LNCAP (cell line): Measurements from ENCODE around the gene INPP4A.

Experiments
- TF ChIP-seq, protein P1 (sequence below): fragments of 450-650 bp; IDR thresholded peaks from 2 replicates; pipeline ENCODE4 v1.5.1; 2017; ENCODE audit warnings: mild to moderate bottlenecking

INPP4A gene

DNA sequence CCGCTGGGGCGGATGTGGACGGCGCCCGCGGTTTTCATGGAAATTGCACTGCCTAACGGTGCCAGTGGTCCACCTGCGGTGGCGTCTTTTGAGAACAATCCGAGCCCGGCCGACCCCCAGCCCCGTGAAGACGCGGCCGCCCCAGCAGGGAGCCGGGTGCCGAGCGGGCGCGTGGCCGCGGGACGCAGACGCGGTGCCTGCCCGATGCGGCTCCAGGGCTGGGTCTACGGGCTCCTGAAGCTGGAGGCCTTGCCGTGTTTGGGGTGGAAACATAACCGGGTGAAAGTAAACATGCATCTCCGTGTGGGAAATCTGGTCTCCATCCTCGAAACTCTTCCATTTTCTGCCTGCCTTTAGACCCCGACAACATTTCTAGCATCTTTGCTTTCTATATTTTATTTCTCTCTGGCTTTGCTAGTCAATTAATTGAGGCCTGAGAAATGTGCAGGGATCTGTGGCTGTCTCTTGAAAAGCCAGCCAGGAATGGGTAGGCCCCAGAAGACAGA lies 572 bp downstream of the INPP4A start:
- TF ChIP-seq, protein P1, sequence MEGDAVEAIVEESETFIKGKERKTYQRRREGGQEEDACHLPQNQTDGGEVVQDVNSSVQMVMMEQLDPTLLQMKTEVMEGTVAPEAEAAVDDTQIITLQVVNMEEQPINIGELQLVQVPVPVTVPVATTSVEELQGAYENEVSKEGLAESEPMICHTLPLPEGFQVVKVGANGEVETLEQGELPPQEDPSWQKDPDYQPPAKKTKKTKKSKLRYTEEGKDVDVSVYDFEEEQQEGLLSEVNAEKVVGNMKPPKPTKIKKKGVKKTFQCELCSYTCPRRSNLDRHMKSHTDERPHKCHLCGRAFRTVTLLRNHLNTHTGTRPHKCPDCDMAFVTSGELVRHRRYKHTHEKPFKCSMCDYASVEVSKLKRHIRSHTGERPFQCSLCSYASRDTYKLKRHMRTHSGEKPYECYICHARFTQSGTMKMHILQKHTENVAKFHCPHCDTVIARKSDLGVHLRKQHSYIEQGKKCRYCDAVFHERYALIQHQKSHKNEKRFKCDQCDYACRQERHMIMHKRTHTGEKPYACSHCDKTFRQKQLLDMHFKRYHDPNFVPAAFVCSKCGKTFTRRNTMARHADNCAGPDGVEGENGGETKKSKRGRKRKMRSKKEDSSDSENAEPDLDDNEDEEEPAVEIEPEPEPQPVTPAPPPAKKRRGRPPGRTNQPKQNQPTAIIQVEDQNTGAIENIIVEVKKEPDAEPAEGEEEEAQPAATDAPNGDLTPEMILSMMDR = no peak

DNA sequence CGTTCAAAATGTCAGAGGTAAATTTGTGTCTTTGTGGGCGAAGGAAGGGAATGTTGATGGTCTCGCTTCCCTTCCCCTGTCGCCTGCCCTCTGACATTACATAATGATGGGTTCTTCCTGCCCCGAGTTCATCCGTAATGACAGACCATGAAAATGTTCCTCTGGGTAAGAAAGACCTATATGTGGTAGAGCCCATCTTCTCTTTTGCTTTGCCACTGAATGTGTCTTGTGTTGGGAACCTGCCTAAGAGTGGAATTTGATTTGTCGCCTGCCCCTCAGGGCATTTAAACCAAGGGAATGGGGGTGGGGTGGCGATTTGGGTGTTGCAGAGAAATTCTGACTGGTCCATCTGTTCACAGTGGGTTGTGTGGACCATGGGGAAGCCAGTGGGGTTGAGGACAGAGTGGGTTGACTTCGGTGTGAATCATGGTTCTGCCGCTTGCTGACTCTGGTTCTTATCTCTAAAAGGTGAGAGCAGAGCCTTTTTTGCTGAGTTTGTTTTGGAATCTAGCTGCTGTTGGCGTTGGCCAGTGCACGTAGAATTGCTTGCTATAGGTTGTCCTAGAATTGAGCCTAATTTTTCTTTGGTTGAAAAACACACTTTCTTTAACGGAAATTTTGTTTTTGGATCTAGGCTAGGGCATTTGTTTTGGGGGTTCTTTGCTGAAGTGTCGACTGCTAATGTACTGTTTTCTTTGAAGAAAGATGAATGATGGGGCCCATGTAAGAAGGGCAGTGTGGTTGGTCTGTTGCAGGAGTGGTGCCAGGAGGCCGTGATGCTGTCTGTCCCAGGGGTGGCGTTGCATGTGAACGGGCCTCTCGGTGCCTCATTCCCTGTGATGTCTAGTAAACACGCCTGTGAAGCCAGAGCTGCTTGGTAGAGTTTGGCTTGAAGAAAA lies 1.3 kb downstream of the INPP4A start:
- TF ChIP-seq, protein P1 = no peak

DNA sequence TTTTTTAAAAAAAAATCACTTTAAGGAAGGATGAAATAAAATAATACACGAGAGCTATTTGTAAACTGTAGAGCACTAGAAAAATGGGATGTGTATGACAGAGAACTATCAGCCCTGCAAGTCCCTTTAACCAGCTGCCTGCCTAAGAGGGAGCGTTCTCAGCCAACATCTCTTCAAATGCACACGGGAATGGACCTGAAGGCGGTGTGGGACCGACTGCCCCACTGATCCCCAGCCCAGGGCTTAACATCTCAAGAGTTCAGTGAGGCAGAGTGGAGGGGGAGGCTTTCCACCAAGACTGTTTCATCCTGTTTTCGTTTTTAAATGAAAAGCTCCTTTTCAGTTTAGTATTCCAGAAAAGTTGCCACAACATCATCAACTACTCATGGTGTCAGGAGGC lies 2.2 kb downstream of the INPP4A start:
- TF ChIP-seq, protein P1 = no peak

DNA sequence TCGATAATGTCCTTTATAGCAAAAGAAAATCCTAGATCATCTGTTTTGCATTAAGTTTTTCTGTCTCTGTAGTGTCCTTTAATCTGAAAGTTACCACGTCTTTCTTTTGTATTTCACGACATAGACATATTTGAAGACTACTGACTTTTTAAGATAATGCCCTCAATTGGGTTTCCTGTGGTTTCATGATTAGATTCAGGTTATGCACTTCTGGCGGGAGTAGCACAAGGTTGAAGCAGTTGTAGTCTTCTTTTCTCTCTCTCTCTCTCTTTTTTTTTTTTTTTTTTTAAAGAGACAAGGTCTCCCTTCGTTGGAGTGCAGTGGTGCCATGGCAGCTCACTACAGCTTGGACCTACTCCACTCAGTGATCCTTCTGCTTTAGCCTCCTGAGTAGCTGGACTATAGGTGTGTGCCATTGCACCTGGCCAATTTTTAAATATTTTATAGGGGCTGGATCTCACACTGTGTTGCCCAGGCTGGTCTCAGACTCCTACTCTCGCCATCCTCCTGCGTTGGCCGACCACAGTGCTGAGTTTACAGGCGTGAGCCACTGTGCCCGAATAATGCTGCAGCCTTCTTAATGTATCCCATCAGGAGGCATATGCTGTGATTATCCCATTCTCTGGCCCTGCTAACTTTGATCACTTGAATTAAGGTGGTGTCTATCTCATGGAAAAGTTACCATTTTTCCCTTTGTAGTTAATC lies 3.9 kb downstream of the INPP4A start:
- TF ChIP-seq, protein P1 = no peak

DNA sequence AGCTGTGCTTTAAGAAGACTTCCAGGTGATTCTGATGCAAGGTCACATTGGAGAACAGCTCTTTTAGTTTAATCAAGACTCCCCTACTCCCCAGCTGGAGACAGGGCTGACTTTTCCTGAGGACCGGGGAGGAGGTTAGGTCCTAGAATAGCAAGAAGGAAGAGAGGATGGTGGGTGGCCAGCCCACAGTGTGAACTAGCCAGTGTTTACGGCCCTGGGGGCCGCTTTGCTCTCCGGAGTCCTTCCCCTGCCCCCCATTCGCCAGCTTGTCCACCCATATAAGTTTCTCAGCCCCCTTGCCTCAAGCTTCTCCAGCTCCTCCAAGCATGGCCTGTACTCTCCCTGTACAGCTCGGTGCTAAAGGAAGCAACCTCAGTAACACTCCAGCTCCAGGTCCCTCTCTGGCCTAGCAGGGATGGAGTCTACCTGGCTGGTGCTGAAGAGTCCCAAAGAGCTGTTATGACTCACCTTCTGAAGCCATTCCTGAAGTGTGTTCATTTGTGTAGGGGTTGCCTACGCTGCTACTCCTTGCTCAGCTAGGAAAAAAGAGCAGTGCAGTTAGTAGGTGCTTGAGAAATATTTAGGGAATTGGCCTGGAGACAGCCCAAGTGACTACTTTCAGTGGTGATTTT lies 7.9 kb downstream of the INPP4A start:
- TF ChIP-seq, protein P1 = no peak

DNA sequence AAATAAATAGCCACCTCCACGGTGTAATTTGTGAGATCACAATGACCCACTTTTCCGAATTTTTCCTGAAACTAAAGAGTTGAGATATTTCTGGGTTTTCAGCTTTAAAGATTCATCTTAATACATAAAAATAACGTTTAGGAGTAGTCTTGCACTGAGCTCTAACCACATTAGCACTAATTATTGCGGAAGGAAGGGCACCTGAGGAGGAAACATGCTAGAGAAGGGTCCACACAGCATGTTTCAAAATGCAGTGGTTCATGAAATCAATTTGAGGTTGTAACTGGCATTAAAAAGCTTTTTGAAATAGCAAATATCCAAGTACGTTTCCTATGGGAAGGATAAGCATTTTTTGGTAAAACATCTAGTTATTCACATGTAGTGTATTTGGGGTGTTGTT lies 8.4 kb downstream of the INPP4A start:
- TF ChIP-seq, protein P1 = no peak

DNA sequence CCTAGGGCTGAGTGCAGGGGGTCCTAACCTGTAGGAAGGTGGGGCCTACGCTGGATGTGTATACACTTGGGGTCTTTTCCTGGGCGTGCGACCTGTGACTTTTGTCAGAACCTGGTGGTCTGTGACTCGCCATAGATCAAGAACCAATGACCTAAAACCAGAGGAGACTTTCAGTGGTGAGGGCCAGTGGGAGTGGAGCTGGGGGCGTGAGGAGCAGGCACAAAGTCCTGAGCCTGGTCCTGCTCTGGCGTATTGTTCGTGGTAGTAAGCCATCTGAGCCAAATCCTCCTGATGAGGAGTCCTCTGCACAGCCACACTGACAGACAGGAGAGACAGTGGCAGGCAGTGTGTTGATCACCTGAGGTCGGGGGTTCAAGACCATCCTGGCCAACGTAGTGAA lies 8.9 kb downstream of the INPP4A start:
- TF ChIP-seq, protein P1 = no peak
